Measurements from ENCODE around the gene C16orf74.
A peak's percentile ranks its signal among the peaks of the same experiment; 100 is the strongest.

C16orf74 gene

GRCh38 chr16:85773044-85773443 lies 22.1 kb upstream of the C16orf74 start:
- DNase-seq = no peak

- no peak for DNase-seq
Observed at GRCh38 chr16:85770741-85771140, 19.8 kb upstream of the C16orf74 start.

- no peak for DNase-seq
Observed at GRCh38 chr16:85768199-85768598, 17.3 kb upstream of the C16orf74 start.

- DNase-seq = no peak
Observed at GRCh38 chr16:85767531-85767930, 16.6 kb upstream of the C16orf74 start.

GRCh38 chr16:85765767-85766166 lies 14.9 kb upstream of the C16orf74 start:
- DNase-seq = no peak

GRCh38 chr16:85765211-85765610 lies 14.3 kb upstream of the C16orf74 start:
- DNase-seq = no peak

- DNase-seq = no peak
Observed at GRCh38 chr16:85763616-85764015, 12.7 kb upstream of the C16orf74 start.

- no peak for DNase-seq
Observed at GRCh38 chr16:85762970-85763369, 12.1 kb upstream of the C16orf74 start.

GRCh38 chr16:85761861-85762260 lies 11.0 kb upstream of the C16orf74 start:
- DNase-seq = no peak

GRCh38 chr16:85759631-85760419 lies 8.9 kb upstream of the C16orf74 start:
- DNase-seq = no peak

- DNase-seq = no peak
Observed at GRCh38 chr16:85759136-85759535, 8.2 kb upstream of the C16orf74 start.

GRCh38 chr16:85757341-85757822 lies 6.5 kb upstream of the C16orf74 start:
- no peak for DNase-seq

GRCh38 chr16:85755929-85756768 lies 5.3 kb upstream of the C16orf74 start:
- no peak for DNase-seq

- no peak for DNase-seq
Observed at GRCh38 chr16:85754413-85754812, 3.5 kb upstream of the C16orf74 start.

- no peak for DNase-seq
Observed at GRCh38 chr16:85753976-85754375, 3.1 kb upstream of the C16orf74 start.

GRCh38 chr16:85753559-85753958 lies 2.7 kb upstream of the C16orf74 start:
- DNase-seq = no peak

- DNase-seq = peak; percentile 3
Observed at GRCh38 chr16:85752511-85753420, 1.9 kb upstream of the C16orf74 start.

- DNase-seq = no peak
Observed at GRCh38 chr16:85751698-85752501, 1.0 kb upstream of the C16orf74 start.

- DNase-seq = no peak
Observed at GRCh38 chr16:85750146-85750826, 610 bp downstream of the C16orf74 start.

GRCh38 chr16:85749771-85750145 lies 1.1 kb downstream of the C16orf74 start:
- no peak for DNase-seq

- DNase-seq = no peak
Observed at GRCh38 chr16:85746460-85747215, 4.3 kb downstream of the C16orf74 start.
